K562 (cell line): ENCODE measurements around the gene HYOU1. TPM values are rescaled to one million over a fixed set of nuclear protein-coding genes. Genes with fewer than 3 reads are reported as not detected.

Experiments used
- ATF4 ChIP-seq: fragments of 450-650 bp; formaldehyde crosslinking; IDR thresholded peaks from 2 replicates; pipeline ENCODE4 v1.4.0; 2022; ENCODE audit warnings: mild to moderate bottlenecking, moderate library complexity
- BRD4 ChIP-seq: fragments of 200-600 bp; sonication (generic); IDR thresholded peaks from 2 replicates; pipeline ENCODE4 v1.6.1; 2017; ENCODE audit warnings: inconsistent platforms
- CBFA2T3 ChIP-seq: fragments of 450-650 bp; IDR thresholded peaks from 2 replicates; pipeline ENCODE4 v1.6.1; 2017
- CREB1 ChIP-seq, 2 experiments: sonication (generic) in 1 of 2; formaldehyde crosslinking in 1 of 2; IDR thresholded peaks; 2 replicates each; pipeline versions ENCODE4 v1.6.1 to v1.8.0; 2012 to 2022; ENCODE audit warnings: inconsistent platforms in 1 of 2, mild to moderate bottlenecking in 1 of 2, missing genetic modification reagents in 1 of 2, moderate library complexity in 1 of 2
- DMBX1 ChIP-seq: fragments of 250-450 bp; sonication (Bioruptor Pico); IDR thresholded peaks from 2 replicates; pipeline ENCODE4 v1.8.0; 2022; ENCODE audit warnings: inconsistent platforms, mild to moderate bottlenecking, moderate library complexity, borderline replicate concordance
- EP300 ChIP-seq: IDR thresholded peaks from 2 replicates; pipeline ENCODE4 v1.6.1; 2012; ENCODE audit warnings: low read length, improper control_type of control experiment
- FOSL1 ChIP-seq: fragments of 200-800 bp; sonication (Bioruptor generic); conservative IDR thresholded peaks from 2 replicates; pipeline ENCODE4 v1.6.1; 2016; ENCODE audit warnings: missing genetic modification characterization, missing compliant biosample characterization
- HDAC1 ChIP-seq, 2 experiments: fragments of 450-650 bp; IDR thresholded peaks; 2 replicates each; pipeline ENCODE4 v1.6.1; 2016 to 2017; ENCODE audit warnings: inconsistent platforms in 1 of 2, mild to moderate bottlenecking in 1 of 2, moderate library complexity in 1 of 2
- HMGN3 ChIP-seq: IDR thresholded peaks from 2 replicates; pipeline ENCODE4 v1.6.1; 2011; ENCODE audit warnings: borderline replicate concordance, low read depth, mild to moderate bottlenecking, mixed read lengths, low read length; ENCODE audit not compliant: insufficient read length; ENCODE audit errors: extremely low read depth
- KAT8 ChIP-seq: fragments of 450-650 bp; IDR thresholded peaks from 2 replicates; pipeline ENCODE4 v1.6.1; 2016; ENCODE audit warnings: low read depth, mild to moderate bottlenecking
- KLF16 ChIP-seq: IDR thresholded peaks from 2 replicates; pipeline ENCODE4 v1.6.1; 2016; ENCODE audit warnings: antibody characterized with exemption
- MITF ChIP-seq: IDR thresholded peaks from 2 replicates; pipeline ENCODE4 v1.6.1; 2014; ENCODE audit warnings: antibody characterized with exemption
- PHB ChIP-seq: fragments of 250-450 bp; sonication (Bioruptor Pico); IDR thresholded peaks from 2 replicates; pipeline ENCODE4 v1.5.0; 2021
- POLR2AphosphoS5 ChIP-seq: IDR thresholded peaks from 2 replicates; pipeline ENCODE4 v1.6.1; 2011; ENCODE audit warnings: mild to moderate bottlenecking, low read depth, low read length, moderate library complexity; ENCODE audit not compliant: control insufficient read depth, insufficient read depth
- RB1 ChIP-seq: fragments of 450-650 bp; IDR thresholded peaks from 2 replicates; pipeline ENCODE4 v1.6.1; 2017; ENCODE audit warnings: low read depth, mild to moderate bottlenecking
- RNF2 ChIP-seq: sonication (generic); IDR thresholded peaks from 2 replicates; pipeline ENCODE4 v1.6.1; 2016
- SRSF1 ChIP-seq: fragments of 200-400 bp; formaldehyde crosslinking; IDR thresholded peaks from 2 replicates; pipeline ENCODE4 v1.6.1; 2017; ENCODE audit warnings: mild to moderate bottlenecking, low read depth, low read length, moderate library complexity
- ZBTB26 ChIP-seq: fragments of 450-650 bp; formaldehyde crosslinking; IDR thresholded peaks from 2 replicates; pipeline ENCODE4 v1.4.0; 2022; ENCODE audit warnings: missing genetic modification characterization
- ZC3H8 ChIP-seq: fragments of 450-650 bp; IDR thresholded peaks from 2 replicates; pipeline ENCODE4 v1.6.1; 2017
- ZKSCAN1 ChIP-seq: fragments of 150-350 bp; IDR thresholded peaks from 2 replicates; pipeline ENCODE4 v1.6.1; 2016; ENCODE audit warnings: low read depth, low read length
- polyA plus RNA-seq, 8 experiments: library from polyadenylated mRNA; depleted of rRNA in 4 of 8; stranded (reverse) in 5 of 8; unstranded in 3 of 8; fragments of >200 nt; fragmentation: Nextera tagmentation in 2 of 8; fragmentation: Illumina TruSeq in 1 of 8; extraction: Ambion mirVana in 2 of 8; extraction: Trizol in 1 of 8; gene quantifications; 2 replicates each; pipeline versions ENCODE4 v1.2.1 to v1.2.3, GENCODE V29; 2011 to 2014; ENCODE audit warnings: inconsistent platforms in 1 of 8, missing spikeins in 1 of 8
- total RNA-seq, 7 experiments: library from RNA; depleted of rRNA in 6 of 7; stranded (reverse); fragments of >200 nt in 6 of 7; fragmentation: Illumina TruSeq in 2 of 7; extraction: Trizol in 2 of 7; gene quantifications; 2 replicates each; pipeline versions ENCODE4 v1.2.1 to v1.2.3, GENCODE V29; 2011 to 2021; ENCODE audit warnings: low replicate concordance in 1 of 7
- TF ChIP-seq, protein P1 (sequence below), 2 experiments: fragments of 200-800 bp in 1 of 2; sonication (Bioruptor generic) in 1 of 2; sonication (generic) in 1 of 2; formaldehyde crosslinking in 1 of 2; IDR thresholded peaks in 1 of 2; conservative IDR thresholded peaks in 1 of 2; 2 replicates each; pipeline versions ENCODE4 v1.5.0 to v1.6.1; 2016 to 2020; ENCODE audit warnings: missing compliant biosample characterization in 1 of 2, missing genetic modification characterization in 1 of 2, missing genetic modification reagents in 1 of 2
- TF ChIP-seq, protein P2 (sequence below): fragments of 250-450 bp; sonication (Bioruptor Pico); IDR thresholded peaks from 2 replicates; pipeline ENCODE4 v1.8.0; 2021; ENCODE audit warnings: moderate library complexity, mild to moderate bottlenecking, inconsistent platforms
- TF ChIP-seq, protein P3 (sequence below): fragments of 450-650 bp; IDR thresholded peaks from 2 replicates; pipeline ENCODE4 v1.7.0; 2016; ENCODE audit warnings: borderline replicate concordance

The HYOU1 gene
- total and polyA plus RNA-seq, 9 of the 15 experiments (the other 6 are each of a cell fraction or from before 2014, with no cell fraction given), result 19.5 to 197 (median 128) TPM

- TF ChIP-seq MITF, result peak; percentile 42; the same call in 1 of the 2 replicates
- TF ChIP-seq RNF2, result peak; percentile 97
- peak; percentile 99 for TF ChIP-seq EP300
- TF ChIP-seq POLR2AphosphoS5, result peak; percentile 98
- TF ChIP-seq PHB (CRISPR knock-in tag), result no peak
- peak; percentile 74 for TF ChIP-seq CREB1 (IDR thresholded peaks at IDR 0.05)
- peak; percentile 46; the same call in 1 of the 2 replicates for TF ChIP-seq CREB1 (CRISPR knock-in tag; IDR thresholded peaks at IDR 0.05)
- TF ChIP-seq SRSF1, result no peak
- peak; percentile 100 for TF ChIP-seq HMGN3
- TF ChIP-seq HDAC1 (IDR thresholded peaks at IDR 0.05), result peak; percentile 75 to 84
- TF ChIP-seq BRD4, result no peak
- TF ChIP-seq ATF4 (CRISPR knock-in tag), result 0 out of 2 replicates have a peak, but pooled peaks have one; percentile 42
- 0 out of 2 replicates have a peak, but pooled peaks have one; percentile 63 for TF ChIP-seq ZKSCAN1
- TF ChIP-seq DMBX1, result peak; percentile 95
- peak; percentile 57; the same call in 1 of the 2 replicates for TF ChIP-seq RB1
- peak; percentile 99 for TF ChIP-seq KLF16
- TF ChIP-seq ZC3H8, result 0 out of 2 replicates have a peak, but pooled peaks have one; percentile 17
- TF ChIP-seq, protein P1, sequence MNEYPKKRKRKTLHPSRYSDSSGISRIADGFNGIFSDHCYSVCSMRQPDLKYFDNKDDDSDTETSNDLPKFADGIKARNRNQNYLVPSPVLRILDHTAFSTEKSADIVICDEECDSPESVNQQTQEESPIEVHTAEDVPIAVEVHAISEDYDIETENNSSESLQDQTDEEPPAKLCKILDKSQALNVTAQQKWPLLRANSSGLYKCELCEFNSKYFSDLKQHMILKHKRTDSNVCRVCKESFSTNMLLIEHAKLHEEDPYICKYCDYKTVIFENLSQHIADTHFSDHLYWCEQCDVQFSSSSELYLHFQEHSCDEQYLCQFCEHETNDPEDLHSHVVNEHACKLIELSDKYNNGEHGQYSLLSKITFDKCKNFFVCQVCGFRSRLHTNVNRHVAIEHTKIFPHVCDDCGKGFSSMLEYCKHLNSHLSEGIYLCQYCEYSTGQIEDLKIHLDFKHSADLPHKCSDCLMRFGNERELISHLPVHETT (CRISPR knock-in tag; conservative IDR thresholded peaks at IDR 0.05 in 1 of 2, IDR thresholded peaks at IDR 0.05 in 1 of 2), result peak in 1 of 2 experiments; percentile 87; a peak in 2 of 4 replicates
- TF ChIP-seq FOSL1 (tag), result peak; percentile 88
- TF ChIP-seq CBFA2T3, result peak; percentile 99
- TF ChIP-seq, protein P2, sequence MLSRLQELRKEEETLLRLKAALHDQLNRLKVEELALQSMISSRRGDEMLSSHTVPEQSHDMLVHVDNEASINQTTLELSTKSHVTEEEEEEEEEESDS, result no peak
- no peak for TF ChIP-seq ZBTB26 (CRISPR knock-in tag)
- no peak for TF ChIP-seq KAT8
- TF ChIP-seq, protein P3, sequence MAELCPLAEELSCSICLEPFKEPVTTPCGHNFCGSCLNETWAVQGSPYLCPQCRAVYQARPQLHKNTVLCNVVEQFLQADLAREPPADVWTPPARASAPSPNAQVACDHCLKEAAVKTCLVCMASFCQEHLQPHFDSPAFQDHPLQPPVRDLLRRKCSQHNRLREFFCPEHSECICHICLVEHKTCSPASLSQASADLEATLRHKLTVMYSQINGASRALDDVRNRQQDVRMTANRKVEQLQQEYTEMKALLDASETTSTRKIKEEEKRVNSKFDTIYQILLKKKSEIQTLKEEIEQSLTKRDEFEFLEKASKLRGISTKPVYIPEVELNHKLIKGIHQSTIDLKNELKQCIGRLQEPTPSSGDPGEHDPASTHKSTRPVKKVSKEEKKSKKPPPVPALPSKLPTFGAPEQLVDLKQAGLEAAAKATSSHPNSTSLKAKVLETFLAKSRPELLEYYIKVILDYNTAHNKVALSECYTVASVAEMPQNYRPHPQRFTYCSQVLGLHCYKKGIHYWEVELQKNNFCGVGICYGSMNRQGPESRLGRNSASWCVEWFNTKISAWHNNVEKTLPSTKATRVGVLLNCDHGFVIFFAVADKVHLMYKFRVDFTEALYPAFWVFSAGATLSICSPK, result no peak
Measured at GRCh38 chr11:119087747-119088241, 30.8 kb upstream of the HYOU1 start (continued).
